ENCODE data around the gene AADACL2.
A peak's percentile ranks its signal among the peaks of the same experiment; 100 is the strongest.
"Not testable (repeated sequence)": the region's sequence is repeated elsewhere in the genome, so short reads cannot be mapped to it uniquely, and the experiment has no call there.

AADACL2 gene

DNA sequence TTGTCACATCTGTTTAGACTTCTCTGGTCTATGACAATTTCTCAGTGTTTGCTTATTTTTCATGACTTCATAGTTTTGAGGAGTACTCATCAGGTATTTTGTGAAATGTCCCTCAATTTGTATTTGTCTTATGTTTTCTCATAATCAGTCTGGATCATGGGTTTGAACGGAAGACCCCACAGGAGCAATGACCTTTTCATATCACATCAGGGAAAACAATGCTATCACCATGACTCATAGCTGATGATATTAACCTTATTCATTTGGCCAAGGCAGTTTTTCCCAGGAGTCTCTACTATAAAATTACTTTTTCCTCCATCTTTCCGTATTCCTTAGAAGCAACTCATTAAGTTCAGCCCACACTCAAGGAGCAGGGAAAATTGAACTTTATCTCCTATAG is 32.7 kb downstream of the AADACL2 start:
- DNase-seq, result peak; percentile 14

DNA sequence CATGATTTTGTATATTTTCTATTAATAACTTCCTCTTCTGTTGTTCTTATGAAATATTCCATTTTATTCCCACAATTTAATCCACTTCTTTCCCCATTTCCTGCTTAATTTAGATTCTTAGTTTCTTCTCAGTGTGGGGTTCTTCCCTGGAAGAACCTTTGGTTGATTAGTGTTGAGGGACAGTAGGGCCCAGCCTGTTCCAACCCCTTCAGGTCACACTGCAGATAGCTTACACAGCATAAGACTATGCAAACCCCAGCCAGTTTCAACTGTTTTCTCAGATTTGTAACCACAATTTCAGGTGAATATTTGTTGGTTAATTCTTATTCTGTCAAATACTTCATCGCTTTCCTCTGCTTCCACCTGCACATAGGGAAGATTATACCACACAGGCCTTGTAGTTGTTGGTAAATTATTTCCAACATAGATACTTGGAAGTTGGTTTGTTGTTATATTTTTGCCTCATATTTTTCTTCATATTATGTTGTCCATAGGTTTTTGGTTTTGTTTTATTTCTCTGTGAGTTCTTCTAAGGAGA is 34.7 kb downstream of the AADACL2 start:
- DNase-seq, result no peak

DNA sequence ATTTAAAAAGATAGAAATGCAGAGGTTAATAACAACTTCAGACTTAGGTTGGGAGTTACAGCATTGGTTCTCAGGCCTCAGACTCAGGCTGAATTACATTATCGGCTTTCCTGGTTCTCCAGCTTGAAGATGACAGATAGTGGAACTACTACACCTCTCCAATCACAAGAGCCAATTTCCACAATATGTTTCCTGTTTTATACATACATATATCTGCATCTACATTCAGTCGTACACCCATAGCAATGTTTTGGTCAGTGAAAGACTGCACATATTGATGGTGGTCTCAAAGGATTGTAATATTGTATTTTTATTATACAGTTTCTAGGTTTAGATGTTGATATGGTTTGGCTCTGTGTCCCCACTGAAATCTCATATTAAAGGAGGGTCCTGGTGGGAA is 35.4 kb downstream of the AADACL2 start:
- DNase-seq, result no peak

DNA sequence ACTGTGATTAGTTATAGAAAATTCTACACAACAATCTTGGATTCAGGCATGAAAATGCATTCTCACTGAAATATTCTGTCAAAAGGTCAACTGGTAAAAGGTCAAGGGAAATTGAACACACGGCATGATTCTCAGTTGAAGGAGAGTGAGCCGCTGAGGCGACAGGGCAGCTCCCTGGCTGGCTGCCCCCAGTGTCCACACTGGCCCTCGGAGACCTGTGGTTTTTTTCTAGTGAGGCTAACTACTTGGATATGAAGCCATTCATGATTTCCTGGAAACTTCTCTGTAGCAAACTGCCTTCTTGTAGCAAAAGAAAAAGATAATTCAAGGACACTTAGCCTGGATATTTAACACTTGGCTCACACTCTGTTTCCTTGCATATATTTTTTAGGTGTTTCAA is 37.2 kb downstream of the AADACL2 start:
- peak; percentile 26 for DNase-seq

DNA sequence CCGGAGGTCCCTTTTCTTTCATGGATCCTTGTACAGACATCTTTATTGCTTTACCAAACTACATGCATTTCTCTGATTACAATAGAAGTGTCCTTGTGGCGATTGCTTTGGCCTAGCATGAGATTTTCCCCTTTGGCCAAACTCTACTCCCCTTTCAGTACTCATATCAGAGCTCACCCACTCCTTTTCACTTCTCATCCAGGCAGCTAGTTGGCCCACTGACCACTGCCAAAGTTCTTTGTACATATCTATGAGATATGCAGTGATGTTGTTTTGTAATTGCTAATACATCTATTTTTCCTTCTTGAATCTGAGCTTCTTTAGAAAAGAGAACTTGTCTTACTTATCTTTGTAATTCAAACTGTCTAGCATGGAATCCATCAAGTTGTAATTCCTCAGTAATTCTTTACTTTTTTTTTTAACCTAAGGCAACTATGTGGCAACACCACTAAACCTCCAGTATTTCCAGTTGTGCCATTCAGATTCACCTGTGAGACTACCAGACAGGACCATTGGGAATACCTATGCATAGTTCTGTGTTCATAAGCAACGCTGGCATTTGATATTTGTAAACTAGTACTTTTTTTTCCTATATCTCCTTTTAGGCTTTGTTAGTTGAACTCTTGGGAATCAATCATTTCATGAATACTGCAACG is 39.2 kb downstream of the AADACL2 start:
- no peak for DNase-seq

DNA sequence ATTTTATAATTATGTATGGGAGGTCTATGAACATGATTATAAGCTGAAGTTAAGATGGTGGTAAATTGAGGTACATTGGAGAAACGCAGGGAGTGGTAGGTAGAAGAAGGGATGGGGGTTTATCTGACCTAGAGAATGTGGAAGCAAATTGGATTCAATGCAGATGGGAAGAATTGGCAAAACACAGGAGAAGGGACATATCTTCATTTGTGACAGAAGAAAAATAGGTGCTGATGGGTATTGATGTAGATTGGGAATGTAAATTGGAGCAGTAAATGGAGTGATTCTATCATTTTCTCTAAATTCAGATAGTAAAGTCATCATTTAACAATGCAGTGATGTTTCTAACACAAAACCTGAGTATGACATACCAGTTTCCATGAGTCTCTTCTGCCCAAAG is 40.5 kb downstream of the AADACL2 start:
- no peak for DNase-seq

DNA sequence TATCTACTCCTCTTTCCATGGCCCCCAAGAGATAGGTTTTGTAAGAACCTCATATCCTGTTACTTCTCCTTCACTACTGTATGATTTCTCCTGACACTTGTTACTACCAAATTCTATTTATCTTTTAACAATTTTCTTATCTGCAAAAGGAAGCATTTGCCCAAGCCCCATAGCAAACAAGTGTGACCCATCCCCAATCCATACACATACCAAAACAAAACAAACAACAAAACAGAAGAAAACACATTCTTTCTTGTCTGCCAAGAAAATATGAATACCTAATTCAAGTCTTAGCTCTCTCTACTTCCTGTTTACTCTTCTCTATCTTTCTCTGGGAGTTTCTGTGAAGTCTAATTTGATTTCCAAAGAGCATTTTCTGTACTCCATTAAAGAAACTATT is 41.2 kb downstream of the AADACL2 start:
- no peak for DNase-seq

DNA sequence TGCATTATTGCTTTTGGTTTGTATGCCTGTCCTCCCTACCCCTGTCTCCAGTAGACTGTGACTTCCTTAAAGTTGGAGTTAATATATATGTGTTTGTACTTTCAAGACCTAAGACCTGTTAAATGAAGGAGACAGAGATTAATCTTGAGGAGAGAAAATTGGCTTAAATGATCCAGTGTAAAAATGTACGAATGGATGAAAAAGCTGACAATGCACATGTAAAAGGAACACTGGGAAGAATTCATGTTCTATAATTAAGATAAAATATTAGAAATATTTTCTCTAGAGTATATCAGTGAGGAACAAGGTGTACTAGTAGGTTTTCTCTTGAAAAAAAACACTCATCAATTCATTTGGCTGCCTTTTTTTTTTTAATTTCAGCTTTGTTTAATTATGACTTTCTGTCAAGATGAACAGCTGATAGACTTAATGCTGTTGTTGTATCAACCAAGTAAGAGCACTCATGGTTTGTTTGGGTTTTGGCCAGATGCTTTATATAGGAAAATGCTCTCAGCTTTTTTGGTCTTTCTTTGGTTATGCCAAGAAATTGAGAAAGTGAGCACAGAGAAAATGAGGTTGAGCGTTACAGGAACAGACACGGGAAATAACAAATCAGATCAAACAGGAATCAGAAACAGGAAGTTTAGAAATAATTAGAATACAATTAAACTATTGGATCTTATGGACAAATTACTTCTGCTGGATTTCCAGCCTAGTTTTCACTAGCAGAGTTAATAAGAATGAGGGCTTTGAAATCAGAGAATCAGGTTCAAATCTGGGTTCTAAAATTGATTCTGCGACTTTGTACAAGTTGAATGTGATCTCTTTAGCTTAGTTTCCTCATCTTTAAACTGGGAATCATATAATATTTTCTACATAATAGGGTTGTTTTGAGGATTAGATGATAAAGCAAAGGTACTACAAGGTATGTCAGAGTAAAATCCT is 41.9 kb downstream of the AADACL2 start:
- DNase-seq, result no peak

DNA sequence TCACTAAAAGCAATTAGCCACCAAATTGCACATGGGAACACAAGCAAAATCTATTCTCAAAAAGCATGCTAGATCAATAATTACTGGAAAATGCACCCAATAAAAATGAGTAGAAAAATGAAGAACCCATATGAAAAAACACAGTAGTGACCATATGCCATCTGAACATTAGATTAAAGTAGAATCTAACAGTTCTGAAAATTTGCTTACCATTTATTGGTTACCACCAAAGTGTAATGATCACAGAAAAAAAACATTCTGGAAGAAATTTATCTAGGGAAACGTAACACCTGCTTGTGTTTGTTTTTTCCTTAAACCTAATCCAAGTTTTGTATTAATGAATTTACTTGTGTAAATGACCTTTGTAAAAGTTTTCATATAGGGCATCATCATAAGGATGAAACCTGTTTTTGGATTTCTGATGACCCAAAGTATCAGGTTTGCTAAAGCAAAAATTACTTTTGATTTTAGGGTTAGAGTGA is 42.6 kb downstream of the AADACL2 start:
- no peak for DNase-seq

DNA sequence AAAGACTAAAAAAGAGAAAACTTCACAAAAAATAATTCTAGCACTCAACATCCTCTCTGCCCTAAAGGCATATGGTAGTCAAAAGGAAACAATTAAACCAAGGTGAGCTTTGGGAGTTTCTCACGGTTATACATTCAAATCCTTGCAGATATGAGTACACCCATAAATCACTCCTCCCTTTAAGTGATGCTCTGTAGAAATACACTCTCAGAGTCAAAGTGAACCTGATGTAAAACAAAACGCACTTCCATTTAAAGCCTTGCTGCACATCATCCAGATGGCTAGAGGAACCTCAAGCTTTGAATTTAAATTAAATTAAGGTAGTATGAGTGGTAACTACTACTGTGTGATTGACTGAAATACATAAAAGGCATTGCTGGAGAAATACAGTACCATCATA is 44.2 kb downstream of the AADACL2 start:
- DNase-seq, result no peak

DNA sequence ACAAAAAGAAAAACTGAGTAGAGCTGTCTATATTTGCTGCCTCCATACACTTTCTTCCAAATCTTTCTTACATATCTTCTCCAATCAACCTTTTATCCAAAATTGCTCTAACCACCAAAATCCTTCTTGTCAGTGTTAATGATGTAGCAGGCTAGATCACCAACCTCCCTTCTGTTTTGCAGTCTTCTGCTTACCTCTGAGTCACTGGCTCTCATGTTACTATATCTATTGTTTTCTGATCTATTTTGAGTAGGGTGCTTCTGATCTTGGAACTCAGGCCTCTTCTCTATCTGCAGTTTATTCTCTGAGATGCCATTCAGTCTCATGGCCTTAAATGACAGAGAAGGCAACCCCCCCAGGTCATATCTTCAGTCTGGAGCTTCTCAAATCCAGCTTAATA is 53.9 kb downstream of the AADACL2 start:
- peak; percentile 2 for DNase-seq

DNA sequence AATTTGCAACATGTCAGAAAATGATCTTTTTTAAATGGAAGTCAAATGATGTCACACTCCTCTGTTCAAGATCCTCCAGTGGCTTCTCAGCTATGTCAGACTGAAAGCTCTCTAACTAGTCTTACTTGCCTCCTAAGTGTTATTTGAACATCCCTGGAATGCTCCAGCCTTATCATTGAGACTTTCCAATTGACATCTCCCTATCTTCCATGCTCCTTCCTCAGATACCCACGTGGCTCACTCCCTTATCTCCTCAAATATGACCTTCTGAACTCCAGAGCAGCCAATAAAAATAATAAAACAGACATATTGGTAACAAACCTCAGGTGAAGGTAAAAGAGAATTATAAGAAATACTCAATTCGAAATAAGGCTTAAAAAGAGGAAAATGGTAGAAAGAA is 54.7 kb downstream of the AADACL2 start:
- DNase-seq, result no peak

DNA sequence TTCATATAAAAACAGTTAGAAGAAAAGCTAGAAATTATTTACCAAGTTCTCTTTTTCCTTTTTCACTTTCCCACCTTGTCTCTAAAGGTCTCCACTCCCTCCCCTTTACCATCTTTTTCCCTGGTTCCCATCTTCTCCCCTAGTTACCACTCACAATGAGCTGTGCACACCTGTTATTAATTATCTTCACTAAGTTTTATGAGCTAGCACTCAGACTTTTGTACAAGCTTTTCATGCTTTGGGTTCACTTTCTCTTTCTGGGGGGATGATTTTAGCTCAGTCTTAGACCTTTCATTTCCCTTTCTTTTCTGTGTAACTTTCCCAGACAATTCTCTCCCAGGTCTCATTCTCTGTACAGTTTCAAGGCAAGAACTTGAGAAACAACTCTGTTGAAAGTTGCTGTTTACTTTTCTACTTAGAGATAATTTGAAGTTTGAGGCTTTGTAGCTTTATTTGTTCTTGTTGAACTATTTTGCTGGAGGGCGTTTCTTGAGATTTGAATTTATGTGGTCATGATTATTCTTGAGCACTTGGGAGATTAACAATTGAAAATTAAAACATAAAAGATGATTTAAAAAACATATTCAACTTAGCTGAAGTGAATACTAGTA is 56.2 kb downstream of the AADACL2 start:
- peak; percentile 46 for DNase-seq

DNA sequence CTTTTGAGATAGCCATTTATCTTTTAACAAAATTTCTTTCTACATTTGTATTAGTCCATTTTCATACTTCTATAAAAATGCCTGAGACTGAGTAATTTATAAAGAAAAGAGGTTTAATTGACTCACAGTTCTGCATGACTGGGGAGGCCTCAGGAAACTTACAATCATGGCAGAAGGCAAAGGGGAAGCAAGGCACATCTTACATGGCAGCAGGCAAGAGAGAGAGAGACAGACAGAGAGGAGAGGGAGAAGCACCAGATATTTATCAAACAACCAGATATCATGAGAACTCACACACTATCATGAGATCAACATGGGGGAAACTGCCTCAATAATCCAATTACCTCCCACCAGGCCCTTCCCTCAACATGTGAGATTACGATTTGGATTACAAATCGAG is 57.0 kb downstream of the AADACL2 start:
- DNase-seq, result not testable (repeated sequence)

DNA sequence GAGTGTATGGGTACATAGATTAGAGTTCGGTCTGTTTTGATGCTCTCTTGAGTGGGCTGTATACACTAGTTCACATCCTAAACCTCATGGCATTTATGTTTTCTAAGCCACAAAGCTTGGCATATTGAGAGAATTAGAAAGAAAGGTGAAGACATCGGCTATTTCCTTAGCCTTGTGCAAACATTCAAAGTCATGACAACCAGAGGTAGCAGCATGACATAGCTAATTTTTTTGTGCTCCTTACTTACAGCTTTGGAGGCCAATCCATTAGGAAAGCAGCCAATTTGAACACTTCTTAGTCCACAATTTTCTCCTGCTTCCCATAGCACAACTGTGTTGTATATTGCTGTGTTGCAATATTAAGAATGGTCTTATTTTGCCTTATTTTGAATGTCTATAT is 58.7 kb downstream of the AADACL2 start:
- DNase-seq, result no peak

DNA sequence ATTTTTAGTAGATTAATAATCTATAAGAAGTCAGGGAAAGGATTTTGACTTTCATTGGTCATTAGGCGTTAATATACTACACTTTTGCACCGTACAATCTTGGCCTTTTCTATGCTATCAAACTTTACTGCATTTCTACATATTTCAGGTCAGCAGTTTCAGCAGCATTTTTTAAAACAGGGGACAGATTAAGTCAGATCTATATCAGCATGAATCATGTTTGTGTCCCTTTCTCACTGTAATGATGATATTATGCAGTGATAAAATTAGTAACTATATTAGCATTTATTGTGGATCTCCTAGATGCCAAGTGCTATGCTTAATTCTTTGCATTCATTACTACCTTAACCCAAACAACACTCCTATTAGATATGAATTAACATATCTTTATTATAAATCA is 59.9 kb downstream of the AADACL2 start:
- no peak for DNase-seq

DNA sequence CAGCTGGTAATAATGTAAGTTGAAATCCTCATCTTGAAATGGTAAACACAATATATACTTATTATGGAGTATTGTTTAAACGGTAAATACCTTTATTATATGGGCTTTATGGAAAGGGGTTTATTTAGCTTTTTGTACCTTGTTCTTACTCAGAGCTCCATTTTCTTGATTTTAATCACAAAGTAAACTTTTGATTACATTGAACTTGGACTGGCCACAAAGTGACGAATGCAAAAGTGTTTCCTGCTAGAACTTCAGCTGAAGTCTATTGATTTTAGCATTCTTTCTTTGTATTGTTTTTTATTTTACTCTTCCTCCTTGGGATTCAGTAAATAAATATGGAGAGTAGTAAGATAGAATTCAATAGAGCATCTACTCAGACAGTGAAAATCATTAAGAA is 60.4 kb downstream of the AADACL2 start:
- DNase-seq, result no peak

DNA sequence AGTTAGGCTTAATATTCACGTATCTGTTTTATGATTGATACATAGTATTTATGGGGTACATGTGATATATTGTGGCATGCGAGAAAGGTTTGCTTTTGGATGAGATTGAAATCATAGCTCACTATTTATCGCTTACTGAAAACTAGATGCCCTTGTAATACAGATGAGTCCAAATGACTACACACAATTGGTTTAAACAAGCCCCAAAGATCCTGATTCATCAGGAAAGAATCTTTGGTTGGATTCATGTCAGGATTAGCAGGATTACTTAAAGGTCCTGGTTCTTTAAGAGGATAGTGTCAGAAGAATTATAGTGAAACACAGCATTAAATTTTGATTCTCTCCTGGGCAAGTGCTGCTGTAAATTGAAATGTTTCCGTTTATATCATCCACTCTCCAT is 61.5 kb downstream of the AADACL2 start:
- DNase-seq, result peak; percentile 88

DNA sequence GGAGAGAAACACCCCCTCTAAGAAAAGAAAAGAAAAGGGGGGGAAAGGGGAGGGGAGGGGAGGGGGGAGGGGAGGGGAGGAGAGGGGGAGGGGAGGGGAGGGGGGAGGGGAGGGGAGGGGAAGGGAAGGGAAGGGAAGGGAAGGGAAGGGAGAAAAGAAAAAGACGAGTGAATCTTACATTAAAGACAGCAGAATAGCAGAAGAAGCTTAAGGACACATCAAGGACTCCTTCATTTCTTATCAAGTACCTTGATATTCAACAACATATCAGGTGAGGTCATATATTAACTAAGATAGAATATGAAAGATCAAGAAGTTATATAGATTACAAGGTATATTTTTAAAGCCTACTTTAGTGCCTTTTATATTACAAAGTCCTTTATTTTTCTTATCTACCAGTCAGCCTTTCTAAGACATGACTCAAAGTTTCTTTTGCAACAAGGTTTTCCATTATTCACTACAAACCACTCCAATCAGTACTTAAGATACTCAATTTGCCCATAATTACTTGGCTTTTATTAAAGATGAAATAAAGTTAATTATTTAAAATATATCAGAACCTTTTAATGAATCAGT is 62.5 kb downstream of the AADACL2 start:
- DNase-seq, result no peak

DNA sequence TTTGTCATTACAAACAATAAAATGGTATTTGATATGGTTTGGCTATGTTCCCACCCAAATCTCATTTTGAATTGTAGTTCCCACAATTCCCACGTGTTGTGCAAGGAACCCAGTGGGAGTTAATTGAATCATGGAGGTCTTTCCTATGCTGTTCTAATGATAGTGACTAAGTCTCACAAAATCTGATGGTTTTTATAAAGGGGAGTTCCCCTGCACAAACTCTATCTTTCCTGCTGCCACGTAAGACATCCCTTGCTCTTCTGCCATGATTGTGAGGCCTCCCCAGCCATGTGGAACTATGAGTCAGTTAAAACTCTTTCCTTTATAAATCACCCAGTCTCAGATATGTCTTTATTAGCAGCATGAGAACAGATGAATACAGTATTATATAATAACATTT is 64.7 kb downstream of the AADACL2 start:
- peak; percentile 61 for DNase-seq

DNA sequence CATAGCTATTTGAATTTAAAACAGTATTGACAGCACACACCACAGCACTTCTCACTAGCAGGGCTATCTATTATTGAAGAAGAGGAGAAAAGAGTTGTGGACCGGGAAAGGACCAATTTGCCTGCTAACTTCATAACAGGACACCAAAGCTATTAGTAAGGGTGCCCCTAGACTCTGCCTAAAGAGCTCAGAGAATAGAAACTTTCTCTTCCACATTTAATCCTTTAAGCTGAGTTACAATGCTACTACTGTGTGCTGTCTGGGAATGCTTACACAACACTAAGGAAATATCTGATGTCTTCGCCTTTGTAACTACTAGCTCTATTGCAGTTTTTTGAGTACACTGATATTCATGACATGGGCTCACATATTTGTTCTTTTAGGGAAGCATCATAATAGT is 66.7 kb downstream of the AADACL2 start:
- DNase-seq, result no peak

DNA sequence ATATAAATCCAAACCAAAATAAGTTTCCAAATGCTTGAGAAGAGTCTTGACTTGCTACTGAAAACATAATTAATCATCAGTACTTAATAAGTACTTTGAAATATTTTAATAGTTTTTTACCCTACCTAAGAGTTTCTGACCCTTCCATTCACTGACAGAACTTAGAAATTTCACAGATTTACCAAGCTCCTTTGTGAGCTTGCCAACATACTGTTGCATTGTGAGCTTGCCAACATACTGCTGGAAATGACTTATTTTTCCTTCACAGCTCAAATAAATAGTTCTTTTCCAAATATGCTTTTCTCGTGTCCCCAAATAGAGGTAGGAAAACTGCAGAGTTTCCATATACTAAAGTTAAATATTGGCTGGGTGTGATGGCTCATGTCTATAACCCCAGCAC is 70.5 kb downstream of the AADACL2 start:
- no peak for DNase-seq

DNA sequence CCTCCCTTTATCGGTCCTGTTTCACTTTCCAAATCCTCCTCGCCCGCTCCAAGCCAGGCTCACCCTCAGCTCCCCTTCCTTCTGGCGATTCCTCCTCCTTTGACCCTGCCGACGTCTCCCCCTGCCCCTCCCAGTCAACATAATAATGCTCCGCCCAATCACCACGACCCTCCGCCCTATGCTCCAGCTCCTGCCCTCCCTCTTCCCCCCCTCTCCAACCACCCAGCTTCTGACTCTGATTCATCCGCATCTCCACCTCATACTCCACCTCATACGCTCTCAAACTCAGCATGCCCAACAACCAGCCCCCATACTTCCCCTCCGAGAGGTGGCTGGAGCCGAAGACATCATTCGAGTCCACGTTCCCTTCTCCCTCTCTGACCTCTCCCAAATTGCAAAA is 73.1 kb downstream of the AADACL2 start:
- no peak for DNase-seq
